Hematopoietic multipotent progenitor cell treated with erythropoietin and hydrocortisone succinate and interleukin-3 and kit ligand, for 6 days (in vitro differentiated cells): Measurements from ENCODE around the gene PTPRD.

Experiments used
- DNase-seq: peaks from one replicate; pipeline ENCODE4 v3.0.0-alpha.2; 2015

The PTPRD gene

DNA sequence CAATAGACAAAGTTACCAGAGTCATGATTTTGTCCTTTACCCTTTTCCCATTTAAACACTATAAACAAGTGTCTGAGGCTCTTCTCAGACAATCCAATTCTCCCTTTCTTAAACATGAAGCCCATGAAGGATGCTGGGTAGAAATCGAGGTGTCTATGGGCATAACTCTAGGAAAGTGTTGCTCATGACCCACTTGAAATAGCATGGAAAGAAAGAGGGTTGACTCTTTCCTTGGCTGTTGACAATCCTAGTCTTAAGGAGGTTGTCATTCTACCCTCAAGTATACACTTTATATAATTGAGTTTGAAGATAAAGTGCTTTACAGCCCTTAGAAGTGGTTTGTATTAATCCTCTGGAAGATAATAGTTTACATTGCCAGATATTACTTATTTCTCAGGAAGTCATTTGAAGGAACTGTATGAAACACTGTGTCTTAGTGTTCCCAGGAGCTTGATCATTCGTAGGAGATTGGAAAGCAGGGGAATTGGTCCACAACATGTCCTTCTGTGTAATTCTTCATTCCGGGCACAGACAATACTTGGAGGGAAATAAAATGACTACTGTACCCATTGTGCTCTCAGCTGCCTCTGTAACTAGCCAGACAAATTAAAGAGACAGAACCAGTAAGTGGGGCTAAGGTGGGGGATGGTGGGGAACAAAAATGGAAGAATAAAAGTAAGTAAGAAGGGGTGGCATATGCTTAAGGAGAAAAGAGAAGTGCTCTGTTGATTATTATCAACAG is 1734.9 kb downstream of the PTPRD start:
- no peak for DNase-seq

DNA sequence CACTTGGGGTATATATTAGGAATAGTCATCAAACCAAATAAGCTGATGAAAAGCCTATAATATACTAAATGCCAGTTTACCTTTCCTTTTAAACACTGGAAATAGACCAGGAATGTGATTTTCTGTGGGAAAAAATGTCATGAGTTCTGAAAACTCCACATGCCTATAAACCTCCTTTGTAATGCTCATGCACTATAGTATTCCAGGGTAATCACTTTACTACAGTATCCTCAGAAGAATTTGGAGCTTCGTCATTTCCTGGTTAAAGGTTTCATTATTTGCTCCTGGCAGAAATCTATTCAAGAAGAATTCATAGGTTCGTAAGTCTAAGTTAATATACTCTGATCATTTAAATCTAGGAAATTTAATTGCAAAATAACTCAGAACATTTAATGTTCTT is 1736.5 kb downstream of the PTPRD start:
- DNase-seq = no peak

DNA sequence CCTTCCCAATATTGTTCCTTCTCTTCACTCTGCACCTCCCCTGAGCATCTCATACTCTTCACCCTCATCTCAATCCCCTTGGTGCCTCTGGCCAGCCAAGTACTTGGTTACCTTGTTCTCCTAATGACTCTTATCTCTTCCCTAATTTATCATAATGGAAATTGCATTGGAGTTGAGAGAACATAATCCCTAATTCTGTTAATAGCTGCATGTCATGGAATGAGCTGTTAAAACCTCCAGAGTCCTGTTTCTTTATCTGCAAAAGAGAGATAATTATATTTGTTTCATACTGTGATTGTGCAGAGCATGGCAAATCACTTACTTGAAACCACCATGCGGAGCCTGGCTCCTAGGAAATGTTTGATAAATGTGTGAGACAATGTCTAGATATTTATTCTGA is 1738.3 kb downstream of the PTPRD start:
- DNase-seq = no peak

DNA sequence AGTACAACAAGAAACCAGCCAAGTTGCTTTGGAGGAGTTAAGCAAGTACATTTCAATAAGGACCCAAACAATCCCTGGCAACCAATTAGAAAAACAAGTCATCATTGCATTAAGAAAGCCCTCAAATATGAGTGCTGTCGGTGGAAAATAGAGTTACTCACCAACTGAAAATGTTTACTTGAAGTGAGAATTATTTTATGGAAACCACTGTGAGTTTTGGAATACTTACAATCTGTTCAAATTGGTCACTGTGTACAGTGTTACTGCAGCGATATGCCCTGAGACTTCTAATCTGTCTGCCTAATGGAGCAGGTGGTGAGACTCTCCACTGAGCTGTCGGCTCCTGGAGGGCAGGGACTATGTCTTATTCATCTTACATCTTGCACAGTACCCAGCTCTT is 1740.0 kb downstream of the PTPRD start:
- DNase-seq = no peak

DNA sequence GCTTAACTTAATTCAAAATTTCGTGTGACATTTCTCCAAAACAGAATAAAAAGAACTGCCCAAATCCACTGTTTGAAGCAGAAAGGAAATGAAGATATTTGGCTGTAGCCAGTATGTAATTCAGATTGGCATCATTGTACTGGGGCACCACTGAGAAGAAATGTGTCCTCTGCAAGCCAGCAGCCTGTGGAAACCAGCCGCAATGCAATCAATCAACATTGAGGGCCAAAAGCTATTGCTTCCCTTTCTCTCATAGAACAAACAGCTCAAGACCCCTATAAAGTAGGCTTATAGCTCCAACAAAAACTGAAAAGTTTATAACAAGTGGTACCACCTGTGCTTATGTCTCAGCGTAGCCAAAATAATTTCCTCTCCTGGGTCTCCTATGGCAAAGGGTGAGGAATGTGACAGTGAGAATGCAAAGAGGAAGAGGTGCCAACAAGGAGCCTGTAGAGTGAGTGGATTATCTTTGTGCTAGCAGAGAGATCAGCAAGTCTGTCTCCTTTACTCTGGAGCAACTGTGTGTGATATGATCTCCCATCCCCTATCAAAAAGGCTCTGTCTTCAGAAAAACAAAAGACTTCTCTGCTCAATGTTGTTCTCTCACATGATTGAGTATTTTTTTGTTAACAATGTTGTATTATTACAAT is 1740.9 kb downstream of the PTPRD start:
- DNase-seq = no peak

DNA sequence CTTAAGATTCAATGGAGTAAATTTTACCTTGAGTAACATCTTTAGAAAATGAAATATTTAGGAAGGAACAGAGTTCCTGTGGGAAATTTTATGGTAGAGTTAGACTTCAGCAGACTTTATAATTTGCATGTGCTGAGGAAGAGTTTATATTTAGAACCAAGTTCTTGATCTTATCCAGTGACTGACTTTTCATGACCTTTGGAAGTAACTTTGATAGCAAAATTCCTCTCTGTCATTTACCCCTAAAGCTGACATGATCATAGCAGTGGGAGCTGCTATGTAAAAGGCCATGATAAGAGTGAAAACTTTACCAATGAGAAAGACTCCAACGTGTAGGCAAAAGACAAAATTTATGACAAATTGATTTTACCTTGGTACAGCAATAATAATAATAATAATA is 1741.4 kb downstream of the PTPRD start:
- DNase-seq = no peak

DNA sequence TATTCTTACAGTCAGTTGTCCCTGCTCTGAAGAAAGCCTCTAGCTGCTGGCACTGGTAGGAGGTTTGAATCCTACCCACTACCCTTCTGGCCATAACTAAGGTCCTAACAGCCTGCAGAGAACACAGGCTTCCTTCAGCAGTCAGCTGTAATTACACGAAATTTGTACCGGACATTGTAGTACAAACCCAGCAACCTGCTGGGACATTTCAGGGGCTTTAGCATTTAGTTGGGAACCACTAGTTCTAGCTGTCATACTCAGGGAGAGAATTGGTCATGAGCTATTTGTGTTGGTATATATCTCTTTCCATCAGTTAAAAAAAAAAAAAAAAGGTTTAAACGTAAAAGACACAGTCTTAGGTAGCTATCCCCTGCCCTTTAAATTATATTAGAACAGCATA is 1743.0 kb downstream of the PTPRD start:
- no peak for DNase-seq

DNA sequence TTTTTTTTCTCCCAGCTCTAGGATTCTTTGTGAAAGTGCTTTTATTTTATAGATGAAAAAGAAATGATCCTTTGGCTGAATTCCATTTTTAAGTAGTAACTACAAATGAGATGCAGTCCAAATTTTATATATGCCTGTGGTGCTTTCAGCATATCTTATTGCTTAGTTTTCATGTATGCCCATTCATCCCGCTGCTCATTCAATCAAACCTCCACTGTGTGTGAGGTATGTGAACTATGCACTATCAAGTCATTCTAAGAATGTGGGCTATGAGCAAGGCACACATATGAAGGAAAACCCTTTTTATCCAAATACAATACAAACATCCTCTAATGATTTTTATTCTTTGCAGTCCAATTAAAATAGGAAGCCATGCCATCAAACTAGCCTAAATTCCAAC is 1744.2 kb downstream of the PTPRD start:
- no peak for DNase-seq

DNA sequence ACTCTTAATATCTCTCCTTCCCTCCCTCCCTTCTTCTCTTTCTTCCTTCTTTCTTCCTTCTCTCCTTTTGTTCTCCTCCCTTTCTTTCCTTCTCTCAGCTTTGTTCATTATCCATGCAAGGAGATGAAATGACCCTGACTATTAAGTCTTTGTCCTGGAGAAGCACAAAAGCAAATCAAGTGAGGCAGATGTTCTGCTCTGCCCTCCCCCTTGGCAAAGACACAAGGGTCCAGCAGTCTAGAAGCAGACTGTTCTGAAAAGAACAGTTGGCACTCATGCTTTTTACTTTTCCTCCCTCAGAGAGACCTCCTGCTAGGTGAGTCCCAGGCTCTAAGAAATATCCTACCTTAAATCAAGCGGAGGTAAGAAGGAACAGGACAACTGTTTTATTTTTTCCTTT is 1745.7 kb downstream of the PTPRD start:
- DNase-seq = no peak

DNA sequence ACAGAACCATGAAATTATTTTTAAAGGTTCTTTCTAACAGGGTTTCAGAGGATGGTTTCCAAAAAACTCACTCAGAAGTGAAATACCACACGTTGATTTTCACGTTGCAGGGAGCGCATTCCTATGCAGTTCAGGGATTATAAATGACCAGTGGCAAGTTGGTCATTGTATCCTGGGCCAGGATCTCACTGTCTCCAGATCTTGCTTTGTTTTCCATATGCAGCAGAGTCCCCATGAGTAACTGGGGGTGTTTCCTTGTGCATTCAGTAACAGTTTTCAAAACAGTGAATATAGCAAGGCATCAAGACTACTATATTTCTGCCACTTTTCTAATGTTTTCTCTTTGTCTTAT is 1748.3 kb downstream of the PTPRD start:
- DNase-seq = no peak

DNA sequence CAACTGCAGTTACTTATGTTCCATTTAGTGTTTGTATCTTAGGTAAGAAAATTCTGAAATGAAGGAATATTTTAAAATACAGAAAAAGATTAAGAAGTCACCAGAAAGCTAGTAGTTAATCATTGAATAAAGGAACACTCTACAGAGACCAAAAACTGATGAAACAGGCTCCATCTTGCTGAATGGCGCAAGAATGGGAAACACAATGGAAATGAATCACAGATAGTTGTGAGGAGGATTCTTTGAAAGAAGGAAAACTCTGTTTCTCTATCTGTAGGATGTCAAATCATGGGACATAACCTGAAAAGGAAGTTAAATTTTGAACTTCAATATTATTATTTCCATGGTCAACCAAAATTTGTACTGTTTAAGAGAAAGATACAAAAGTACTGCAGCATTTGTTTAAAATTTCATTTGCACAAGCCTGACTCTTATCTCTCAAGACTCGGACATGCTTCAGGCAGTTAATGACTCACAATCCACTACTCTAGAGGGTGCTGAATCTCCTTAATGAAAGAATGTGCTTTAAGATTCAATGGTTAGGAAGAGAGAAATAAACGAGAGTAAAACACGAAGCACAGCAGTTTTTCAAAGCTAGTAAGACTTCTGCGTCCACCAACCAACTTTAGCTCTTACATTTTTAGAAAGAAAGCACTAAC is 1748.8 kb downstream of the PTPRD start:
- no peak for DNase-seq

DNA sequence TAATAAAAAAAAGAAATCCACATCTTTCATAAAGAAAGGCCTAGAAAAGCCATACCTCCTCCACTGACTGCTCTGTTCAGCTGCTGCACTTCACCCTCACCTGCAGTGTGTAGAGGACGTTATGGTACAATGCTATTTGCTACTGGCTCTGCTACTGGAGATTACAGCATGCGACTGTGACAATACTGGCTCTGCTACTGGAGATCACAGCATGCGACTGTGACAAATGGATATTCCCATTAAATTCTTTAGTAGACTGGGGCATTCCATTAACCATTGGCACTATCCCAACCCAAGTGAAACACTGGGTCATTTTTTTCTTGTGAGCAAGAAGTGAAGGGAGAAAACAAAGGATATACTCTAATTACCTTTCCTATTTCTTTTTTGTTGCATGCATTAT is 1749.7 kb downstream of the PTPRD start:
- no peak for DNase-seq

DNA sequence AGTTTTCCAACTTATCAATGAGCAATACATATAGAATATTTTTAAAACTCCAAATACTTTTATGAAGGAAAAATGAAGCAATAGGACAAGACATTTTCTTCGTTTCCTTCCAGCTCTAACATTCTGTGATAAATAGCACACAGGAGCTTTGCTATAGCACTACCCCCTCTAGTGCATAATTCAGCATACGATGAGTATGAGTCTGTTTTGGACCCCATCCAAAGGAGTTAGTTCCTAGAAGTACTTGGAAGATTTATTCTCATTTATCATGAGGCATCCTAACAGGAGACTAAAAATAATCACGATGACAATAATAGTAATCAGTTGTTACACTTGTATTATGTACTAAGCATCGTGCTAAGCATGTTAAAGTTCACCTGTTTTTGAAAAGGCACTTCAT is 1751.9 kb downstream of the PTPRD start:
- peak; percentile 35 for DNase-seq

DNA sequence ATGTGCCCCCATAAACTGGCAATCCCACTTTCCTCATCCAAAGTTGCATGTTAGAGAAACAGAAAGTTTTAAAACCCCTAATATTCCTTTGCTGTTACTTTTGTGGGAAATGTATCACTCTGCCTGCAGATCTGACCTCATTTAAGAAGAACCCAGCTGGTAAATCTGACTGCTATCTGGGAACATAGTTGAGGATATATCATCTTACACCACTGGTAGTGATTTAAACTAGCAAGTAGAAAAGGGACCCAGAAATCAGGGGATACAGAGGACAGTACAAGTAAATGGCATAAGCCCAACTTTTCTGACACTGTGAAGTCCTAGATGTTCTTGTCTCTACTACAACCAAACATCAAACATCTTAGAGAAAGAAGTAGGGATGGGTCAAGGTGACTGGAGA is 1752.7 kb downstream of the PTPRD start:
- DNase-seq = no peak

DNA sequence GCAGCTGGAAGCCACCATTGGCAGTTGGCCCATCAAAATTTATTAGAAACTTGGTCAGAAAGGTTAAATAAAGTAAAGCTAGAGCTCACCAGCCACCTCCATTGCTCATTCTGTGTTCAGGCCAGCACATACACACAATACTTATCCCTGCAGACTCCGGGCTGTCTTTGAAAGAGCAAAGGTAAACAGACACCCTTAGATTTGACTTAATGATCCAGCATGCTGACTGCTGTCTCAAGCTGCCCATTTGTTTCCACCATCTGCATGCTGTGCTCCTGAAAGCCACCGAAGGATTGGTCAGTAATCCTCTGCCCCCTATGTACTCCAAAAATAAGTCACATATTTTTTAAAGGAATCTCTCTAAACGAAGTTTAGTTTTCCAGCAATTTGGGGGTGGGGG is 1753.4 kb downstream of the PTPRD start:
- no peak for DNase-seq

DNA sequence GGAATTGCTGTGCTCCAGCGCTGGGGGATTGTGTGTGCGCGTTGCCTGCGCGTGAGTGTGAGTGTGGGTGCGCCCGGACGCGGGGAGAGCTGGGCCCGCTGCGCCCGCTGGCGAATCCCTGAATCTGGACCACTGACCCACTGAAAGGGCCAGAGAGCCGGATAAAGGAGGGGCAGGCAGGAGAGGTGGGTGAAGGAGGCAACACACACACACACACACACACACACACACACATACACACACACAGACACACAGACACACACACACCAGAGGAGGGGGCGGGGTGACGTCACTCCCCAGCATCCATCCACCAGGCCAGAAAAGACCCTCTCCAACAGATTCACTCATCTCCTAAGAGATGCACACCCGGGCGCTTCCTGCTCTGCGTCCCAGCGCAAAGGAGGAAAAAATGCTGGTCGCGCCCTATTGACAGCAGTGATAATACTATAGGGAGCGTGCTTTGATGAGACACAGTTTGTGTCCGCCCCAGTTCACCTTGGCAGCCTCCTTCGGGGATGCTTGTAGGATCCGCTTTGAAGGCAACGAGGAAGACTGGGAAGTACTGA is 1754.1 kb downstream of the PTPRD start:
- DNase-seq = no peak

DNA sequence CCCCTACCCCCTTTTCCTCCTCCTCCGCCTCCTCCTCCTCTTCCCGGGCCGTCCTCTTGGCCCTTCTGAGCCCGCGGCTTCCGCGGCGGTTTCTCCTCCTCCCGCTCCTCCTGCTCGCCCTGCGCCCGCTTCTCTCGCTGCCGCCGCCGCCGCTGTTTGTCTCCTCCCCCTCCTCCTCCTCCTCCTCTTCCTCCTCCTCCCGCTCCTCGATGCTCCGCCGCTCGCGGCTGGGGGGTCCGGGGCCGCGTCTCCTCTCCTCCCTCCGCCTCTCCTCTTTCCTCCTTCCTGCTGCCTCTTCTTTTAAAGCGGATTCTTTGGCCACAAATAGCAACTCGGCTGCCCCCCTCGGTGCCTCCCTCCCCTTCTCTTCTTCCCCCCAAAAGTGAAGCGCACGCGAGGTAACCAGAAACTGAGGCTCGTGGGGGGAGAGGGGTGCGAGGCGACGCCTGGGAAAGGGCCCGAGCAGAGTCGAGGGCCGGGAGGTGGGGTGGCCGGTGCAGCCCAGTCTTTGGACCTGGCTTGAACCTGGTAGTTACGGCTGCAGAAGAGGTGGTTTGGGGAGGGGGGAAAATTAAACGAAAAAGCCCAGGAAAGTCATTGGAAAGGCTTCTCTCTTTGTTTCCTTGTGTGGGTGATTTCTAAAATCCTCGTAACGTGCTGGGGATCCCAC is 1754.7 kb downstream of the PTPRD start:
- DNase-seq = peak; percentile 39

DNA sequence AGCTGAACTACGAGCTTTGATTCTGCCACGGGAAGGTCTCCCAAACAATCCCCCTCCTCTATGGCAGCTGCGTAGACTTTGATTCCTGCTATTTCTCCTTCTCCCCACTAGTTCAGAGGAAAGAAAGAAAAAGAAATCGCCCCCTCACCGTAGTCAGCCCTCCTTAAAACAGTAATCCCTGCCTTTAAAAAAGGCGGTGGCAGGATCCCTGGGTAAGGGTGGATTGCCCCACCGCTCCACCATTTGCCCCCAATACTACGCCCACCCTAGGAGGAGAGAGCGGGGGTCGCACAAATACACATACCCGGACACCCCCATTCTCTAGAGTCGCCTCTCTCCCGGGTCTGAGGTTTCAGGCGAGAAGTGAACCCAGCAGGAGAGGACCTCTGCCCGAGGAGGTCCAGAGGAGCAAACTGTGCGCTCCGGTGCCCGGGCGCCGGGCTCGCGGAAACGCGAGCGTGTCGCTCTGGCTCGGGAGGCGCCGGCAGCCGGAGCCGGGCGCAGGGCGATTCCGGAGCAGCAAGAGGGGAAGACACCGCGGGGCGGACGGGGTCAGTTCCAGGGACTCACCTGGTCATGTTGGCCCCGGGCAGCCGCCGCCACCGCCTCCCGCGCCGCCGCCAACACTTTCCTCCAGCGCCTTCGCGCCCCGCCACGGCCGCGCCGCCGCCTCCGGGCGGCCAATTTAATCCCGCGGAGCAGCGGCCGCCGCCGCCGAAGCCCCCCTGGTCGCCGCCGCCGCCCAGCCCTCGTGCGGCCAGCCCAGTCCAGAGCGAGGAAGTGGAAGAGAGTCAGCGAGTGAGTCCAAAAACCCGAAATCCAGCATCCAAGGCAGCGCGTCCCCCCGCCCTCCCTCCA is 1755.5 kb downstream of the PTPRD start:
- DNase-seq = peak; percentile 8

DNA sequence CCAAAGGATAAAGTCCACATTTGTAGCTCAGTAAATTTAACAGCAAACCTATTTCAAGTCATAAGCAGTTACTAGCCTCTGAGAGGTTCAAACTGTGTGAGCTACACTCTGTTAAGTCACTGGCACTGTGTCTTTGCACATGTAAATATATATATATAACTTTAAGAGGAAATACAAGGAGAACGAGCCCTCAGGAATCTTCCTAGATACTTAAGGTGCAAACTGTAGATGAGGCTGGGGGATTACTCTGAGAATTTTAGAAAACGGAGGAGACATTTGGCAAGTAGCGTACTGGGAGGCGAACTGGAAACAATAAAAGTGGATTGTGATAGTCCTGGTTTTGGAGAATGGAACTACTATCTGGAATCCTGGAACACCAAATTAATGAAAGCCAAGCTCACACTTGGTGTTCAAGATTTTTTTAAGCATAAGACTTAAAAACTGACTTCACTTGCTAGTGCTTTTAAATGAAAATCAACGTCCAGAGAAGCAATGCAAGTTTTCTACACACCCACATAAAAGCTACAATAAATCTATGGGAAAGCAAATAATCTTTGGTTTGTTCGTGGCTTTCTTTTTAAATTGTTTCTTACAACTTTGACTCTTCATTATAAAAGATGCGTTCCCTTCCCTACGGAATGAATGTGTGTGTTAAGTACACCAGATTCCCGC is 1756.3 kb downstream of the PTPRD start:
- no peak for DNase-seq

DNA sequence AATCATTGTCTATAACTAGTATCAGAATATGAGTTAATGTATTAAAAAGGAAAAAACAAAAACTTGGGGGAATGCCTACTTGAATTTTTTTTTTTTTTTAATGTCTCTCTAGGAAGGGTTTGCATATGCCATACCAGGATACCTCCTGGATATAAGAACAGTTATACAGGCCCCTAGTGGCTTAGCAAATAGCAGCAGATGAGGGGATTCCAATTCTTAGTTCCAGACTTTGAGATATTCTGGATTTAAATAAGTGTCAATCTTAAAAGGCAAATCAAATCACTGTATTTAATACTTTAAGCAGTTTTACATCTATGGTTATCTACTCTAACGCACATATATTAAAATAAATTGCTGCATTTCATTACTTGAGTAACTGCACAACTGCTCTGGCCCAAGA is 1757.8 kb downstream of the PTPRD start:
- DNase-seq = peak; percentile 28

DNA sequence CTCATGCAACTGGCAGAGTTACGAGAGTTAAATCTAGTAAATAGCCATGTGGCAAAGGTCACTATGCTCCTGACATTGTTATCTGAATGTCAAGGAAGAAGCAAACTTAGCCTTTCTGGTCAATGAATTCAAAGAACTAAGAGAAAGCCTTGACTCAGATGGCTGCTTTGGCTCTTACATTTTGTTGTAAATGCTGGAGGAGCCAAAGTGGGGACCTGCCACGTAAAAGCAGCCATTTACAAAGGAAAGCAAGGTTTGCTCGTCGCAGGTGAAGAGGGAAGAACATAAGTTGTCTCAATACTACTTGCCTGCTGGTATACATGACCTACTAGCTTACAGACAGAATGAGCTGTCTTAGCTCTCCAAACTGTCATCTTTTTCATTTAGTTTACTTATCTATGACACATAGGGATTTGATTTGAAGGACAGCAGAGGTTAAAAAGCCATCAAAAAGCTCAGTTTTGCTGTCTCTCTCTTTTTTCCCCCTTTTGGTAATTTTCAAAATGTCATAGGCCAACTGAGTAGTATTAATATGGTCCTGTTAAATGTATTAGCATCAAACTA is 1760.4 kb downstream of the PTPRD start:
- no peak for DNase-seq

DNA sequence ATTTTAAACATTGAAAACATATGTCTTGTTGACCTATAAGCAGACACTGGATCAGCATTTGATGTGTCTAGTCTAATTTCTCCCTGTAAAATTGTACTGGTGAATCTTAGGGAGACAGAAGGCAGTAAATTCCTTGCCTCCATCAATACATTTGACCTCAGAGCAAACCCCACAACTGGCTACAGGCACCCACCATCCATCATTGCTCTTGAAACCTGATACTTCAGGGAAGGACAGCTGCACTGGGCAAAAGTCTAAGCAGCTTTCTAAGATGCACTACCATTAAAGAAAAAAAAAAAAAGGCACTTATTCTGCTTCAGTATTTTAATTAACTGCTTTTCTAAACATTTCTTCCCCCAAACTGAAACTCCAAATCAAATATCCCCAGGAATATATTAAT is 1761.9 kb downstream of the PTPRD start:
- DNase-seq = no peak
